ENCODE results near the gene C1orf167. TPM values are rescaled to one million over a fixed set of nuclear protein-coding genes. Genes with fewer than 3 reads are reported as not detected.
A peak's percentile ranks its signal among the peaks of the same experiment; 100 is the strongest.

The C1orf167 gene
- total and polyA plus RNA-seq, 2 of the 13 experiments (the other 11 are each of a cell fraction or from before 2014, with no cell fraction given), result not detected

- TF ChIP-seq ARID5B (CRISPR knock-in tag; IDR thresholded peaks at IDR 0.05), result 0 out of 2 replicates have a peak, but pooled peaks have one; percentile 29
- no peak for TF ChIP-seq ZHX2 (IDR thresholded peaks at IDR 0.05; ENCODE audit: low read depth)
- no peak for TF ChIP-seq ZHX2 (CRISPR knock-in tag; IDR thresholded peaks at IDR 0.05; ENCODE audit: borderline replicate concordance)
- peak; percentile 40; the same call in 1 of the 2 replicates for TF ChIP-seq ZBTB7A (CRISPR knock-in tag; IDR thresholded peaks at IDR 0.05)
- no peak for TF ChIP-seq DMAP1 (CRISPR knock-in tag; IDR thresholded peaks at IDR 0.05)
- 0 out of 2 replicates have a peak, but pooled peaks have one; percentile 29 for TF ChIP-seq ZNF276 (CRISPR knock-in tag; IDR thresholded peaks at IDR 0.05; ENCODE audit: low read depth)
- TF ChIP-seq WIZ (CRISPR knock-in tag; IDR thresholded peaks at IDR 0.05), result peak; percentile 44; the same call in 1 of the 2 replicates
- no peak for TF ChIP-seq ZC3H13 (CRISPR knock-in tag; IDR thresholded peaks at IDR 0.05)
- peak; percentile 20; the same call in 1 of the 2 replicates for TF ChIP-seq ZBTB4 (CRISPR knock-in tag; IDR thresholded peaks at IDR 0.05; ENCODE audit: borderline replicate concordance)
- no peak for TF ChIP-seq RELA (CRISPR knock-in tag; IDR thresholded peaks at IDR 0.05)
Measured at GRCh38 chr1:11838349-11839272, 76.6 kb downstream of the C1orf167 start (continued).

All from HepG2 (cell line).